Gastroesophageal sphincter (tissue), 4 donors: Measurements from ENCODE around the gene PTPRS. TPM values are rescaled to one million over a fixed set of nuclear protein-coding genes. Genes with fewer than 3 reads are reported as not detected.
"Not testable (repeated sequence)": the region's sequence is repeated elsewhere in the genome, so short reads cannot be mapped to it uniquely, and the experiment has no call there.

Source experiments
- ATAC-seq: fragments of 150-250 bp; one replicate; pipeline ENCODE4 v1.9.1; 2016; ENCODE audit warnings: mild to moderate bottlenecking, moderate library complexity
- H3K27ac ChIP-seq, 4 donors: fragments of 200-600 bp; sonication (generic) in 3 of 4; 1 replicate in 3 of 4; 2 replicates in 1 of 4; pipeline ENCODE4 v1.5.1; 2016 to 2019
- H3K27me3 ChIP-seq: fragments of 200-600 bp; sonication (generic); one replicate; pipeline ENCODE4 v1.5.1; 2019
- H3K36me3 ChIP-seq, 2 donors: fragments of 200-600 bp; sonication (generic); one replicate each; pipeline ENCODE4 v1.5.1; 2019; ENCODE audit warnings: control low read depth in 1 of 2
- H3K4me1 ChIP-seq, 3 donors: fragments of 200-600 bp; sonication (generic); 1 replicate in 2 of 3; 2 replicates in 1 of 3; pipeline ENCODE4 v1.5.1; 2016 to 2019; ENCODE audit warnings: control low read depth in 2 of 3
- H3K4me3 ChIP-seq, 2 donors: fragments of 200-600 bp; sonication (generic); one replicate each; pipeline ENCODE4 v1.5.1; 2019; ENCODE audit warnings: mild to moderate bottlenecking in 1 of 2, moderate library complexity in 1 of 2
- H3K9me3 ChIP-seq, 3 donors: fragments of 200-600 bp; sonication (generic); one replicate each; pipeline ENCODE4 v1.5.1; 2017 to 2019; ENCODE audit warnings: control low read depth in 2 of 3
- CTCF ChIP-seq, 4 experiments: fragments of 200-600 bp in 2 of 4; fragments of 450-650 bp in 2 of 4; sonication (generic) in 1 of 4; IDR thresholded peaks; one replicate each; pipeline ENCODE4 v1.5.1; 2017 to 2019; ENCODE audit warnings: antibody characterized with exemption in 4 of 4, mild to moderate bottlenecking in 2 of 4, moderate library complexity in 2 of 4
- EP300 ChIP-seq: sonication (generic); formaldehyde crosslinking; IDR thresholded peaks from one replicate; pipeline ENCODE4 v1.6.1; 2017; ENCODE audit warnings: antibody characterized with exemption, mild to moderate bottlenecking
- POLR2A ChIP-seq, 2 donors: fragments of 450-650 bp; IDR thresholded peaks; one replicate each; pipeline ENCODE4 v1.6.1; 2017; ENCODE audit warnings: antibody characterized with exemption in 2 of 2, mild to moderate bottlenecking in 2 of 2, moderate library complexity in 1 of 2
- POLR2AphosphoS5 ChIP-seq: sonication (generic); formaldehyde crosslinking; IDR thresholded peaks from one replicate; pipeline ENCODE4 v1.6.1; 2017; ENCODE audit warnings: antibody characterized with exemption
- WGBS, 2 donors: methylation state at CpG; one replicate each; pipeline ENCODE4 v1.1.5; 2018; ENCODE audit warnings: low coverage in 1 of 2; 5-methylcytosine and 5-hydroxymethylcytosine counted together
- total RNA-seq, 4 donors: library from RNA; depleted of rRNA; stranded (reverse); fragments of >200 nt; gene quantifications; one replicate each; pipeline ENCODE4 v1.1.0, GENCODE V29; 2016

Gene PTPRS
- total RNA-seq, 4 donors from 2014 or later = 142 to 244 (median 223) TPM

GRCh38 chr19:5369304-5369703, 28.7 kb upstream of the PTPRS start:
- ATAC-seq = no peak
- H3K4me3 ChIP-seq = no peak overlapping the region
- TF ChIP-seq CTCF (IDR thresholded peaks at IDR 0.05) = no peak
- TF ChIP-seq POLR2A (IDR thresholded peaks at IDR 0.05) = no peak
- TF ChIP-seq EP300 = no peak
- TF ChIP-seq POLR2AphosphoS5 = no peak
- H3K9me3 ChIP-seq = no peaks in the 10 kb centered on the region
- H3K27me3 ChIP-seq = peaks cover 76% of the 10 kb centered on the region
- no peaks in the 10 kb centered on the region for H3K4me1 ChIP-seq
- no peaks in the 10 kb centered on the region for H3K36me3 ChIP-seq
- no peak overlapping the region for H3K27ac ChIP-seq
- WGBS, 2 donors = 89% methylated on average over 5 of the region's 5 CpGs

GRCh38 chr19:5367530-5368133, 27.0 kb upstream of the PTPRS start:
- Histone ChIP-seq H3K4me3 (no peak overlapping the region), H3K36me3 (no peaks in the 10 kb centered on the region), H3K9me3 (no peaks in the 10 kb centered on the region), H3K27me3 (peaks cover 79% of the 10 kb centered on the region), H3K27ac (no peak overlapping the region), H3K4me1 (no peaks in the 10 kb centered on the region)
- 79 to 86% methylated on average over 5 of the region's 5 CpGs for WGBS, 2 donors
- no peak for TF ChIP-seq CTCF (IDR thresholded peaks at IDR 0.05)
- no peak for TF ChIP-seq POLR2AphosphoS5
- TF ChIP-seq POLR2A (IDR thresholded peaks at IDR 0.05) = no peak
- no peak for TF ChIP-seq EP300
- no peak for ATAC-seq

GRCh38 chr19:5365905-5366304, 25.3 kb upstream of the PTPRS start:
- 83 to 87% methylated on average over 1 to 5 of the region's 6 CpGs for WGBS, 2 donors
- H3K27ac ChIP-seq = no peak overlapping the region
- no peak for ATAC-seq

GRCh38 chr19:5364674-5365073, 24.1 kb upstream of the PTPRS start:
- H3K4me3 ChIP-seq = no peak overlapping the region
- no peaks in the 10 kb centered on the region for H3K4me1 ChIP-seq
- H3K9me3 ChIP-seq = no peaks in the 10 kb centered on the region
- no peak for TF ChIP-seq POLR2A (IDR thresholded peaks at IDR 0.05)
- no peak for TF ChIP-seq CTCF (IDR thresholded peaks at IDR 0.05)
- no peak for TF ChIP-seq EP300
- no peak for TF ChIP-seq POLR2AphosphoS5
- H3K27ac ChIP-seq = no peak overlapping the region
- peaks cover 76% of the 10 kb centered on the region for H3K27me3 ChIP-seq
- no peak for ATAC-seq
- no peaks in the 10 kb centered on the region for H3K36me3 ChIP-seq
- 33 to 60% methylated on average over 1 to 3 of the region's 7 CpGs for WGBS, 2 donors

More at GRCh38 chr19:5365905-5366304, 25.3 kb upstream of the PTPRS start:
- TF ChIP-seq CTCF (IDR thresholded peaks at IDR 0.05) = no peak
- TF ChIP-seq POLR2AphosphoS5 = no peak
- no peak for TF ChIP-seq EP300
- TF ChIP-seq POLR2A (IDR thresholded peaks at IDR 0.05) = no peak
- no peaks in the 10 kb centered on the region for H3K4me1 ChIP-seq
- peaks cover 75% of the 10 kb centered on the region for H3K27me3 ChIP-seq
- H3K9me3 ChIP-seq = no peaks in the 10 kb centered on the region
- H3K4me3 ChIP-seq = no peak overlapping the region
- H3K36me3 ChIP-seq = no peaks in the 10 kb centered on the region

GRCh38 chr19:5361839-5362238, 21.2 kb upstream of the PTPRS start:
- not testable (repeated sequence) for ATAC-seq, H3K36me3 ChIP-seq, H3K9me3 ChIP-seq, H3K4me3 ChIP-seq, H3K4me1 ChIP-seq, H3K27ac ChIP-seq
- WGBS, 2 donors = 82 to 88% methylated on average over 9 of the region's 9 CpGs
- H3K27me3 ChIP-seq = peaks cover 80% of the 10 kb centered on the region
